DND-41 (cell line): ENCODE results near the gene EXOC4.

Experiments
- EZH2 ChIP-seq: IDR thresholded peaks from 3 replicates; pipeline ENCODE4 v1.6.1; 2012; ENCODE audit warnings: borderline replicate concordance, low read depth, mild to moderate bottlenecking, moderate library complexity, low read length, inconsistent platforms; ENCODE audit not compliant: severe bottlenecking
- TF ChIP-seq, protein P1 (sequence below): IDR thresholded peaks from 2 replicates; pipeline ENCODE4 v1.5.1; 2012; ENCODE audit warnings: borderline replicate concordance, low read length, moderate library complexity, mild to moderate bottlenecking; ENCODE audit not compliant: poor library complexity, severe bottlenecking; ENCODE audit errors: extremely low read depth

DNA sequence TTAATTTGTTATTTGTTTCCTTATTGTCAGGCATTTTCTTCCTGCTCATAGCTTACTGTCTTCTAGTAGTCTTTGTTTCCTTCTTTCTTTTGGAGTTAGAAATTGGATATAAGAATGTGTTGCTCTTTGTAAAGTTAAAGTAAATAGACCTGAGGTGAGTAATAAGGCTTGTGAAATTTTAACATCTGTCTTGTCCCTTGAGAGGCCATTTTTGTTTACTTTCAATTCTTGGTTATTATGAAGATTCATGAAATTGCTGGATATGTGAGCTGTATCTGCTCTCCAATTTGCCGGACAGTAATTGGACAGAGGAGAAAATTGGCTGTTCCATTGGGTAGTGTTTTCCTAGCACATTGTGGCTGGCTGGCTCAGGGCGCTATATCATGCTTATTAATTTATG, 260.7 kb downstream of the EXOC4 start:
- TF ChIP-seq, protein P1, sequence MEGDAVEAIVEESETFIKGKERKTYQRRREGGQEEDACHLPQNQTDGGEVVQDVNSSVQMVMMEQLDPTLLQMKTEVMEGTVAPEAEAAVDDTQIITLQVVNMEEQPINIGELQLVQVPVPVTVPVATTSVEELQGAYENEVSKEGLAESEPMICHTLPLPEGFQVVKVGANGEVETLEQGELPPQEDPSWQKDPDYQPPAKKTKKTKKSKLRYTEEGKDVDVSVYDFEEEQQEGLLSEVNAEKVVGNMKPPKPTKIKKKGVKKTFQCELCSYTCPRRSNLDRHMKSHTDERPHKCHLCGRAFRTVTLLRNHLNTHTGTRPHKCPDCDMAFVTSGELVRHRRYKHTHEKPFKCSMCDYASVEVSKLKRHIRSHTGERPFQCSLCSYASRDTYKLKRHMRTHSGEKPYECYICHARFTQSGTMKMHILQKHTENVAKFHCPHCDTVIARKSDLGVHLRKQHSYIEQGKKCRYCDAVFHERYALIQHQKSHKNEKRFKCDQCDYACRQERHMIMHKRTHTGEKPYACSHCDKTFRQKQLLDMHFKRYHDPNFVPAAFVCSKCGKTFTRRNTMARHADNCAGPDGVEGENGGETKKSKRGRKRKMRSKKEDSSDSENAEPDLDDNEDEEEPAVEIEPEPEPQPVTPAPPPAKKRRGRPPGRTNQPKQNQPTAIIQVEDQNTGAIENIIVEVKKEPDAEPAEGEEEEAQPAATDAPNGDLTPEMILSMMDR = no peak
- no peak for TF ChIP-seq EZH2
